Fibroblast of mammary gland (primary cell): Measurements from ENCODE around the gene ITPKA.

Source experiments
- DNase-seq: peaks from one replicate; pipeline ENCODE4 v3.0.0-alpha.2; 2010; ENCODE audit warnings: low read depth
- H3K4me3 ChIP-seq: 2 replicates; pipeline ENCODE4 v1.5.1; 2011; ENCODE audit warnings: low read depth, mild to moderate bottlenecking, low read length, moderate library complexity; ENCODE audit not compliant: control insufficient read depth
- CTCF ChIP-seq: conservative IDR thresholded peaks from 2 replicates; pipeline ENCODE4 v1.5.1; 2011; ENCODE audit warnings: low read depth, low read length, inconsistent platforms; ENCODE audit not compliant: control insufficient read depth, insufficient read depth

ITPKA gene

DNA sequence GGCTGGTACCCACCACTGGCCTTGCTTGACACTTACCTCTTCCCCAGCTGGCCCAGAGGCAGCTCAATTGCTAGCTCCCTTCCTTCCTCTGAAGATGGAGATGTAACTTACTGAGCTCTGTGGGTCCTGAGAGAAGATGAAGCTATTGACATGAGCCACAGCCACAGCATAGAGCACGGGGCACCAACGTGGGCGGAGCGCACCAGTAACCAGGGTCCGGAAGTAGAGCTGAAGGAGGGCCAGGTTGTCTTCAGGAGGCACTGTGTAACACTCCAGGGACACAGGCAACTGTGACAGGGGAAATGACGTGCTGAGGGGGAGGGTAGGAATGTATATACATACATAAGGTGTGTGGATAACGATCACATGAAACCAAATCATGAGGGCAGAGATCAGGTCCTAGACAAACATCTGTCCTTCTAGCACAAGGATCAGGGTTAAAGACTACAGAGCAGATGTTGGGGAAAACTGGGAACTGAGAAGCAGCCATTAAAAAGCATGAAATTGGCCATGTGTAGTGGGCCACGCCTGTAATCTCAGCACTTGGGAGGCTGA is 24.3 kb downstream of the ITPKA start:
- no peak for DNase-seq
- no peak for TF ChIP-seq CTCF
- no peak overlapping the region for H3K4me3 ChIP-seq

- no peak for TF ChIP-seq CTCF
- no peak for DNase-seq
These were observed 27.0 kb downstream of the ITPKA start for GRCh38 chr15:41520636-41521035.

DNA sequence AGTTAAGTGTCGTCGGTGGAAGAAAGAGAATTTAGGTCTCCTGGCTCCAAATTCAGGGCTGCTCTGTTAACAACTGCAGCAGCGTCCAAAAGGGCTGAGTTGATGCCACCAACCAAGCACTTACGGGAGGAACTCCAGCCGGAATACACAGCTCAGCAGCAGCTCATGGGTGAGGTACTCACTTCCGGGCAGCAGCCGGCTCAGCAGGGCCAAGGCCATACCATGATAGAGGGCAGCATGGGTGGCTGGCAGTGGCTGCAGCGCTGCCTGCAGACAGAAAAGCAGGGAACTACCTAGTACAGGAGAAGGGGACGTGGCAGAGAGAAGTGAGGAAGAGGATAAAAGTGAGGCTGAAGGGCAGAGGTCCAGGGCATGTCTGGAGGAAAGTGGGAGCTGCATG is 27.9 kb downstream of the ITPKA start:
- no peak for DNase-seq
- no peak overlapping the region for H3K4me3 ChIP-seq
- TF ChIP-seq CTCF: no peak

More at GRCh38 chr15:41520636-41521035, 27.0 kb downstream of the ITPKA start:
- H3K4me3 ChIP-seq: no peak overlapping the region

DNA sequence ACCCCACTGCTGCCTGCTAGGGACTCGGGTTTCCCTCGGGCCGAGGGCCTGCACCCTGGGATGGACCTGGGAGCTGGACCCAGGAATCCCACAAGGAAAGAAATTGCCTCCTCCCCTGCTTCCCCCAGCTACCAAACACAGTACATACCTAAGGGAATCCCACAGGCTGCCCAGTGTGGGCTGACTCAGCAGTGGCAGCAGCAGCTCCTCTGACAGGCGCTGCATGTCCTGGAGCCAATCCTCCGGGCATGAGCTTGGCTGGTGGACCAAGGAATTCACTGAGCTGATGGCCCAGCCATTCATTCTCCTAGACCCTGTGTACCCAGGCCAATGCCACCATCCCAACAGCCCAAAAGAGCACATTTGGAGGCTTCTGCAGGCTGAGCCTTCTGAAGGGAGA is 29.4 kb downstream of the ITPKA start:
- TF ChIP-seq CTCF: no peak
- no peak for DNase-seq
- no peak overlapping the region for H3K4me3 ChIP-seq

DNA sequence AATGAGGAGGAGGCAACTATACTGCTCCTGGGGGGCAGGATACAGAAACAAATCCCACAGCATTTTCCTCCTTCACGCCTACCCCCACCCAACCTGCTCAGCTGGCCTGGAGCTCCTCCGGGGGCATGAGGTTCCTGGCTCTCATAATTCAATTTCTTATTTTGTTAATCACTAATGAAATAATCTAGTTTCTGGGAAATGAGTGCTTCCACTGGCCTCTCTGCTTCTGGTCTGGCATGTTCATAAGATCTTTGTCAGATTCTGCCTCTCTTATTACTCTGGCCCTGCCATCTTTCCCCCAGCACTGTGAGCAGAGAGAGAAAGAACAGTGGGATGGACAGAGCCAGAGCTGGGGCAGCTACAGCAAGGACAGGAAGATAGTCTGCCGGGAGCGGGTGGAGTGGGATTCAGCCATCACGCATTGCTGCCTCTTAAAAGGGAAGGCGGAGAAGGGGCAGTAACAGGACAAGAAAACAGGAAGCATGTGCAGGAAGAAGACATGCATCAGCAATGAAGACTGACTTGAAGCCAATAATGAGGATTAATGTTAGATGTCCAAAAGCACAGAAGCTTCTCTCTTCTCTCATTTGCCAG is 36.8 kb downstream of the ITPKA start:
- DNase-seq: no peak
- no peak for TF ChIP-seq CTCF
- H3K4me3 ChIP-seq: no peak overlapping the region

DNA sequence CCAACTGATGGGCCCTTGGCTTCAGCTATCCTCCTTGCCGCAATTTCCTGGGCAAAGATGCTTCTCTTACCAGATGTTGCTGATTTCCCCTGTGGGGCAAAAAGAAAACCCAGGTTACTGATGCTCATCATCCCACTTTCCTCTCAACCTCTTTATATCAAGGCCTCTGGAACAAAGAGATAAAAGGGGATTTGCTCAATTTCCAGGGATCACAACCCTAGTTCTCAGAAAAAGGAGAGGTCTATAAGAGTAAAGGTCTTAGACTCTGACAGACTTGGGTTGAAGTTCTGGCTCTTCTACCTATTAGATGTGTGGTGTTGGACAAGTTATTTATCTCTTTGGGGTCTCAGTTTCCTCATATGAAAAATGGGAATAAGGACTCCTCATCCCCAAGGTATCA is 41.9 kb downstream of the ITPKA start:
- H3K4me3 ChIP-seq: no peak overlapping the region
- TF ChIP-seq CTCF: no peak
- no peak for DNase-seq

DNA sequence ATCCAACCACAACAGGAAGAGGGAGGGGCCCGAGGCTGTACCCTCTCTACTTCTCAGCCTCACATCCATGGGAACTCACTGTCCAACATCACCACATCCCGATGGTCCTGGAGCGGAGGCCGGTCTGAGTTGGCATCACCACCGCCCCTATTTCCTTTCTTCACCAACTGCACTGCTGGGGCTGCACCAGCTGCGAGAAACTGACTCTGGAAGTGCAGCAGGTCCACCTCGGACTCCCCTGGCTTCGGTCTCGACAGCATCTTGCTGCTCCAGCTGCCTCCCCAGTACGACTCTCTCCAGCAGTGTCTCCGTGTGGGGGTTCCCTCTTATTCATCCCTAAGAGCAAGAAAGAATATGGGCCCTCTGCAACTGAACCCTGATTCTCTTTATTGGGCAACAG is 43.2 kb downstream of the ITPKA start:
- no peak for DNase-seq
- no peak overlapping the region for H3K4me3 ChIP-seq
- no peak for TF ChIP-seq CTCF
